NCI-H226 (cell line): ENCODE results near the gene EXT2.

ENCODE experiments used
- DNase-seq: peaks from one replicate; pipeline ENCODE4 v3.0.0-alpha.2; 2015

The EXT2 gene

DNA sequence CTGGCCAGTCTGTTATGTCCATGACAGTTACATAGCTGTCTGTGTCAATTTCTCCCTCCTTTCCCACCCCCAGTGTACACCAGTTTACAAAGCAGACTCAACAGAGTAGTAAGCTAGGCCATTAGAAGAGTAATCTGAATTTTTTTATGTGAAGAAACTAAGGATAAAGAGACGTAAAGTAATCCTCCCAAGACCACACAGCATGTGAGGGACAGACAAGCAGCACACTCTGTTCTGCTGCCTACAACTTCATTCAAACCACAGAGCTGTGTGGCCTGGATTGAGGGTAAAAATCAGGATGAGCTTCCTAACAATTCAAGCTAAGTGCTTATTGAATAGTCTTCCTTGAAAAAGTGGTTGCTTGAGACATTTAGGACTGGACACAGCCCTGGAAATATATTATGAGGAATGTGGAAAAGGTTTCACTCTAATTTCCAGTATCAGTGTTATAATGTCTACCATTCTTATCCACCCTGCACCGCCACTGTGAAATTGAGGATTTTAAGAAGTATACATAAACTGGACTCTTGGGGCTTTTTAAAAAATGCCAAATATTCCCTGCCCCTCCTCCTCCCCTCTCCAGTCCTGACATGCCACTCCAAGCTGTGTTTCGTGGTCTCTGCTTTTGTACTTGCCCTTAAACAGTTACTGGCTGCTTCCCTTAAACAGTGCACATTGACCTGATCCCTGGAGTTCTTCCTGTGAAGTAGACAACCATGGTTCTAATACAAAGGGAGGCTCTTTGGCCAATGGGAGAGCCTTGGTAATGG is 40.9 kb downstream of the EXT2 start:
- no peak for DNase-seq

DNA sequence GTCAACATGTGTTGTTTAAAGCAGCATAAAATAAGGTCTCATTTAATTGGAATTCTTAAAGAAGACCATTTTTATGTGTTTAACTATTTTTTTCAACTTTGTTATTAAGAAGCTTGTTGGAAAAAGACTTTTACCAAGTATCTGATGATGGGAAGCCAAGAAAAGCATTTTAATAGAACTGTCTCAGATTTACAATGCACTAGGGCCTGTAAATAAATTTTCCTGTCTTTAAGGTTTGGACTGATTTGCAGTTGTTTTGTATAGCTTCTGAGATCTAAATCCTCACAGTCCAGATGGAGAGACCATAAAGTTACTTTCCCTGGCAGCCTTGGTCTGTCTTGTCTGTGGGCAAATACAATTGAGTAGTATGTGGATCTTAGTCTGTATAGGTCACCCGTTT is 41.6 kb downstream of the EXT2 start:
- no peak for DNase-seq

DNA sequence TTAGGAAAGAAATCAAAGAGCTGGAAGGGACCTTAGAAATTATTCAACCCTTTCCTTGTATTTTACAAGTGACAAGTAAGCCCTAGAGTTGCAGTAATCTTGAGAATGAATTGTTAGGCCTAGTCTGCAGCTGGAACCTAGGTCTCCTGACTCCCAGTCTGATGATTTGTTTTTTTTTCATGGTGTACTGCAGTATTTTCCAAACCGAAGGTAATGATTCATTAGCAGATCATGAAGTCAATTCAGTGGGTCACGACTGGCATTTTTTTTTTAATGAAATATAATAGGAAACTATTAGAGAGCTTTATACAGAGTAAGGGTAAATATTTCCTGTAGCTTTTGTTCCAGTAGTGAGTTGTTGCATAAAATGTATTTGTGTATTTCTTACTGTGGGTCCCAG is 42.8 kb downstream of the EXT2 start:
- DNase-seq, result no peak

DNA sequence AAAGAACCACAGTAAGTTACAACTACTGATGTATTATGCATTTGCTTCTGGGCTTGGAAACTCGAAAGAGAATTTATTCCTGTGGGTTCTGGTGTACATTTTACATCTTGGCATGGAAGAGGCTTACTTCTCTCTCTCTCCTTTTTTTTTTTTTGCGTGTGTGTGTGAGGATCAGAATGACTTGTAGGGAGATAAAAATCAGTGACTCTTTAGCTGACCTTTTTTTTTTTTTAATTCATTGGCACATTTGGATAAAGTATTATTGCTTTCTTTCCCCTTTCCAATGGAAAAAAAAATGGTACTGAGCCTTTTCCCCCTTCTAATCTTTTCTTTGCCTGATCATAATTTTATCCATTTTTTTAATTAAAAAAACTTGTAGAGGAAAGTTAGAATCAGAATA is 43.5 kb downstream of the EXT2 start:
- no peak for DNase-seq

DNA sequence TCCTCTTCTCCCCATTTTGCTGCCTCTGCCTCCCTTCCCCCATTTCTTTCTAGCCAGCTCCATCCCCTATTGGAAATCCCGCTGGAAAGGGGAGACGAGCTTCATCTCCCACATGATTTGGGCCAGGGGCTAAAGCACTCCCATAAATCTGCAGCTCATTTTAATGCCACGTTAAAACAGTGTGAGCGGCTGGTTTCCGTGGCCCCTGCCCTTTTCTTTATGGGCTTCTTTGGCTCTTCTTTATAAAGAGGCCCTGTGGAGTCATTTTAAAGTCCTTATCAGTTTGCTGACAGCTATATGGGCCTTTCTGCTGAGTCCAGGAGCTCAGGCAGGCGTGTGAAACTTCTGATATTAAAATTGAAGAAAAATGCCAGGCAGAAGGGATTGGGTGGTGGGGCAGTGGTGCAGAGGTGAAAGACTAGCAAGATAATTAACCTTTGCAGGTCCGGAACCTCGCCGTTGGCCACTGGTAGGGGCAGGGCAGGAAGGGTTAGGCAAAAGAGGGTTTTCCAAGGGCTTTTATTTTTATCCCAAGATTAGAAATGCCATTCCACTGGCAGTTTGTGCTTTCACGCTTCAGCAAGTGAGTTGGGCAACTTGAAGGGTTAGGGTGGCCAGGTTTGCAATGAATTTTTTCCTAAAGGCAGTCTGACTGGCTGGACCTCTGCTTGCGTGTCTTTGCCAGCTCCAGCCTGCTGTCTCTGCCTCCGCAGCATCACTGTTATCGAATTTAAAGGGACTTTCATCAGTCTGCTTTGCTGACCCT is 44.3 kb downstream of the EXT2 start:
- no peak for DNase-seq

DNA sequence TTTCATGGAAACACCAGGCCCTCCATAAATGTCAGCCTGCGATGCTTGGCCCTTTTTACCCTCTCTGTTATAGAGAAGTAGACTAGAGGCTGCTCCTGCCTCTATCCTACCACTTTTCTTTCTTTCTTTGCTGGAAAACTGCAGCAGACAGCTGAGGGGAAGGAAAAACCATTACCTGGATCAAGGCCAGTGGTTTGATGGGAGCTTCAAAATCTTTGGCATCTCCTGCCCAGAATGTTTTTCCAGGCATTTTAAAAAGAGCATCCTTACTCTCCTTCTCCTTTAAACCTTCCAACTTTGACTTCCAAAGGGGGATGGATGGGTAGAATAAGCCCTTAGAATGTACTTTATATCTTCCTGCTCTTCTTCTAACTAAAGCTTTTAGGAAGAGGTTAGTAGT is 44.9 kb downstream of the EXT2 start:
- no peak for DNase-seq

DNA sequence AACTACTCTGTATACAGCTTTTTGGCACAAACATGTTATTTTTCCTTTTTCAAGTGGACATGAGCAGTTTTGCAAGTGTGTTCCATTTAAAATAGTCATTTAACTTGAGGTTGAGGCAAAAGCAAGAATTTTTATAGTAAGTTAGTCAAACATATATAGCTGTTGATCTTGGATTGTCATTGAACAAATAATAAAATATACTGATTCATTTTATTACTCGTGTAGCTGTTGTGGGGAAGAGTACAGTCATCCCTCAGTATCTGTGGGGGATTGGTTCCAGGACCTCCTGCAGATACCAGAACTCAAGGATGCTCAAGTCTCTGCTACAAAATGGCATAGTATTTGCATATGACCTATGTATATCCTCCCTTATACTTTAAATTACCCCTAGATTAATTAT is 45.3 kb downstream of the EXT2 start:
- no peak for DNase-seq

DNA sequence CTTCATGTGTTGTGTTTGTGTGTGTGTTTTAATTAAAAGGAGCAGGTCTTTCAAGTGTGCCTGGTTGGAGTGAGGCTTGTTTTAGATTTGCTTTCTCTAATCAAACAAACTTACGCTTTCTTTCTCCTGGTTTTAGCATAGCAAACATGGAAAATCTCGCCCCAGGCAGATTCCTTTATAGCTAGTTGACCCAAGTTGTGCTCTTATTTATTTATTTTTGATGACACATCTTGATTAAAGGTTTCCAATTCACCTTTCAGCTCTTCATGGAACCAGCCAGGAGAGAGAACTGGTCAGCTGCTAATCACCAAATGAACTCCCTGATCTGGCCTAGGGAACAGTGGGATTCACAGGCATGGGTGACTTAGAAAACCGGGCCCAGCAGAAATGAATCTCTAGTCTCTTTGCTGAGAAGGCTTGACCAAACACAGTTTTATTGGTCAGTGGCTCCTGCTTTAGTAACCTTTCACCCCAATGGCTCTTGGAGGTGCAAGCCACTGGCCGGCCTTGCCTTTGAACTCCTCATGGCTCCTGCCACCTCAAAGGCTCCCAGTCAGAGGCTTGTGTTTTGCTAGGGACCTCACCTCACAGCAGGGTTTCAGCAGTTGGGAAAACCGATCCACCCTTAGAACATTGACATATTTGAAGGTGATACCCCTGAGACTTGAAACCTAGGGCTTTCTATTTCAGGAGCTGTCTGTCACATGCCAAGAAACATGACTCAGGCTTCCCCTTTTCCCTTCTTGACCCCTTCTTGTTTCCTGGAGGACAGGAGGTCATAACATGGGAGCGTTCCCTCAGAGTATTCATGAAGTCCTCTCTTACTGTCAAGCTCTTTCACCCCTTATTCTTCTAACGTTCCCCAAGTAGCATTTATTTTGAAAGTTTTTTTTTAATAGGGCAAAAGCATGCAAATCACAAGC is 48.8 kb downstream of the EXT2 start:
- DNase-seq, result no peak

DNA sequence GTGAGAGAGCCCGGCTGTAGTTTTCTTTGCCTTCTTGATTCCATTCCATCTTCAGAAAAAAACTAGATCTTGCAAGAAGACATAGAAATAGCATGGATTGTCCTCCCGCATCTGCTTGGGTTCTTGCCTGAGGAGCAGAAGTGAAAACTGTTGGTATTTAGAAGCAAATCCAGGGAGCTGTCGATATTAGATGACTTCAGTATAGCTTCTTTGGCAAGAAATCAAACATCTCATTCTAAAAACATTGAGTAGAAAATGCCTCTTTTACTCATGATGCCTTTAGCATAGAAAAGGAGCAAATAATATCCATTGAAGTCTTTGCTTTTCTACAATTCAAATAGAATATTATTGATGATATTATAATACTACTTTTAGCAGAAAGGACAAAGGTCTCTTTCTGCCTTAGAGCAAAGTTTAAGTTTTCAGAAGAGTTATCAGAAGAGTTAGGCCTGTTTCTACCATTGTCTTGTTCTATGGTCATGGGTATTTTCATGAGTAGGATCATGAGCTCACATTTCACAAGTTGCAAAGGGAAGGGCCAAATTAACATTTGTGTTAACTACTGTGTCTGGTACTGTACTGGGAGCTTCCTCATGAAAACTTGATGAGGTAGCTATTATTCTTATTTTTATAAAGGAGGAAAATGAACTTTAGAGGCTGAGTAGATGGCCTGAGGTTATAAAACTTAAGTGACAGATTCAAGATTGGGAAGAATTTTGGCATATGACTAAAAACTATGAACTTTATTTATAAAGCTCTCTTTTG is 49.7 kb downstream of the EXT2 start:
- DNase-seq, result no peak

DNA sequence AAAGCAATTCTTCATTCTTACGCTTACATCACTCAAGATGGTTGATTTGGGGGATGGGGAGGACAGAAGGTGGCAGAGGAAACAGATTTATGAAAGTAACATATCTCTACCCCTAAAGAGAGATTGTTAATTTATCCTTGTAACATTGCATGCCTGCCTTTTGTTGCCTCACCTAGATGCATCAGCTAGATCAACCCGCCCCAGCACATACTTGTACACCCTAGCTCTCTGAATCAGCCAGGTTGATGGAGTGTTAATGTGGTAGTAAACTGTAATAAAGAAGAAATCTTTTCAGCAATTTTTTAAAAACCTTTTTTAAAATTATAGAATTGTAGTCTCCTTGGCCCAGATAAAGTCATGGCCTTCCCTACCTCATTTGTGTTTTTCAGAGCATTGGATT is 51.5 kb downstream of the EXT2 start:
- DNase-seq, result no peak

DNA sequence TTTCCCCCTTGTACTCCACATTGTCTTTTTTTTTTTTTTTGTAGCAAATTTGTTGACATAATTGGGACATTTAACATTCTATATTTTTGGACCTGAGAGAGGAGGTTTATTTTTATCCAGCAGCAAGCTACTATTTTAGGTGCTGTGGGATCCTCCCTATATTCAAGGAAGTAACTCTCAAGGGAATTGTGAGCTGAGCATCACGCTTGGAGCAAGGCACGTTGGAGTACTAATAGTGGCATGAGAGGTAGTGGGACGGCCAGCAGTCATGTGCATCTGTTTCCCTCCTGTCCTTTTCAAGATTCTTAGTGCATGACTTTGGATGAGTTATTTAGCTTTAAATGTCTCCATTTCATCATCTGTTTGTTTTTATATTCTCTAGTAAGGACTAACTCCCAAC is 52.3 kb downstream of the EXT2 start:
- DNase-seq, result no peak

DNA sequence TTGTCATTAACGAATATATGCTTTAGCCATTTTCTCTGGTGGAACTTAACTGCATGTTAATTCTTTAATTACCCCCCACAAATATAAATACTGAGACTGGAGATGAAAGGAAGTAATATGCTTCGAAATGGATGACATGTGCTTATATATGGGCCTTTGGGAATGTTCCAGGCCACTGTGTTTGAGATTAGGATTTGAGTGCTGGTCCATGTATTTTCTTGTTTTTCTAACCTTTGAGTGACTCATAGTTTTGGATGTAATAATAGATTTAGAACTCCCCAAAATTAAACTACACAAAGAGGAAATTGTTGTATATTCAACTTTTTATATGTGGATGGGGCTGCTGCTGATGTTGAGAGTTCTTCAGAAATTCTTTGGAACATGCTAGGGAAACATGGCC is 54.2 kb downstream of the EXT2 start:
- no peak for DNase-seq

DNA sequence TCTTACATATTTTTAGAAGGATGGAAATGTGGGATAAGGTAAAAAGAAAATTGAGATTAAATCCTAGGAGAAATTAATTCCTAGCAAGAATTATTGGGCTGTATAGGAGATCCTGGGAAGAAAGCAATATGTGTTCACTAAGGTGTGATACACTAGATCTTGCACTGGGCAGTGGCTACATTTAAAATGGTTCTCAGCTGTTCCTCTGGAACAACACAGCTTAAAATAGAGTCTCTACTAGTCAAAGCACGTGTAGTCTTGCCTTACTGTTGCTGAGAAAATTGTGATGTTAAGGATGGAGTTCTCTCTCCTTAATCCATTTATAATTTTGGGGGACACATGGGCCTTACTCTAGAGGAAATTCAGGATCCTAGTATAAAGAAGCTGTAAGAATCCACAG is 54.9 kb downstream of the EXT2 start:
- no peak for DNase-seq

DNA sequence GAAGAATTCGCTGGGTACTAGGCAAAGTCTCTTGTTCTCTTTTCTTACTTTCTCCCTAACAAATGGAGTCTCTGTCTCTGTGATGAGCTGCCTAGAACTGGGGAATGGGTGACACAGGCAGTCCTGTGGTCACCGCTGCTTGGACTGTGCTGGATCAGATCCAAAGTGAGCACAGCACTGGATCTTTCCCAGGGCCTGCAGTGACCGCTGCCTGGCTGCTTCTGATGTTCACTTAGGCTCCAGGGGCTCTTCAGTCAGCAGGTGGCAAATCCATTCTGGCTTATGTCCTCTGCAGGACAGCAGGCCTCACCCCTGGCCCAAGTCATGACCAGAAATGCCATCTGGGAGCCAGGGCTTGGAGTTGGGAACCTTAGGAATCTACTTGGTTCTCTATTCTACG is 61.5 kb downstream of the EXT2 start:
- no peak for DNase-seq

DNA sequence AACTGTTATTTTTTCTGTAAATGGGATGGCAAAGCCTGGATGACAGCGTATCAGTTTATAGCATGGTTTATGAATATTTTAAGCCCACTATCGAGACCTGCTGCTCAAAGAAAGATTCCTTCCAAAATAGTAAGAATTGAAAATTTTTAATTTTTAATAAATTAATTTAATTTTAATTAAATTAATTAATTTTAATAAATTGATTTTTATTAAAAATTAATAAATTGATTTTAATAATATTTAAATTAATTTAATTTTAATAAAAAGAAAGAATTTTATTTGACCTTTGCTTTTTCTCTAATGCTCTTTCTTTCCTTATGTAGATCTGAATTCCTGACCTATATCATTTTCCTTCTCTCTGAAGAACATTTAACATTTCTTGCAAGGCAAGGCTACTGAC is 62.9 kb downstream of the EXT2 start:
- DNase-seq, result no peak

DNA sequence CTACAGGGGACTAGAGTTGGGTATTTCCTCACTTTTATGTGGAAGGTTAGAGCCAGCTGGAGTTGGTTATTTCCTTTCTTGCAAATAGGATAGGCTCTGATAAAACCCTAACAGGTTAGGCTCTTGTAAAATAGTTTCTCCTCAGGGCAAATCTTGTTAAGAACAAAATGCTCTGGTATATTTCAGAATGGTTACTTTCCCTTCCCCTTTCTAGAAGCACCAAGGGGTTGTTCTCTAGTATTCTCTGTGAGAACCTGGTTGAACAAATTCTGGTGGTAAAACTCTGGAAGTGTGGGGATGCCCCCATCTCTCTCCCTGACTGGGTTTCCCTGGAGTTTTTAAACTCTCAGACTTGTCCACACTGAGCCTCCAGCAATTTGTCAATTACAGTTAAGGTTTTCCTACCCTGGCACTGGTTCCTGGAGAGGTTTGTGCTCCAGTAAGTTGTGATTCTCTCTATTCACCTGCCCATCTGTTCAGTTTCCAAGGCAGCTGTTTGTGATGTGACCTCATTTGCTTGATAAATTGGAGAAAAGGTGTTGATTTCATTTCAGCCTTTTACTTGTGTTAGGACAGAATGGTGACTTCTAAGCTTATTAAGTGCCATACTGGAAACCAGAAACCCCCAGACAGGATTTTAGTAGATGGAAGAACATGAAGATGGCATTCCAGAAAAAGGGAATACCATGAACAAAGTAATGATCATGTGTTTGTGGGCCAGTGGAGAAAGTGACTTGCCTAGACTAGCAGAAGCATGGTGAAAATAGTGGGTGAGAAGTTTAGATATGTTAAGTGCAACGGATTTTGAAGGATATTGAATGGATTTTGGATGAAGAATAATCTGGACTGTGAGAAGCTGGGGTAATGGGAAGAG is 64.6 kb downstream of the EXT2 start:
- no peak for DNase-seq

DNA sequence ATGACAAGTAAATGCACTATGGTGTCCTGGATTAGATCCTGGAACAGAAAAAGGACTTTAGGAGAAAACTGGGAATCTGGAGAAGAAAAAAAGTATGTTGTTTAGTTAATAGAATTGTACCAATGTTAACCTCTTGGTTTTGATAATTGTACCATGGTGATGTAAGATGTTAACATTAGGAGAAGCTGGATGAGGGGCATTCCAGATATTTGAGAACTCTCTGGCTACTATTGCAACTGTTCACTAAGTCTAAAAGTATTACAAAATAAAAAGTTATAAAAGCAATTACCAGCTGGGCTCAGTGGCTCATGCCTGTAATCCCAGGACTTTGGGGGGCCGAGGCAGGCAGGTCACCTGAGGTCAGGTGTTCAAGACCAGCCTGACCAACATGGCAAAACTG is 66.5 kb downstream of the EXT2 start:
- DNase-seq, result no peak

DNA sequence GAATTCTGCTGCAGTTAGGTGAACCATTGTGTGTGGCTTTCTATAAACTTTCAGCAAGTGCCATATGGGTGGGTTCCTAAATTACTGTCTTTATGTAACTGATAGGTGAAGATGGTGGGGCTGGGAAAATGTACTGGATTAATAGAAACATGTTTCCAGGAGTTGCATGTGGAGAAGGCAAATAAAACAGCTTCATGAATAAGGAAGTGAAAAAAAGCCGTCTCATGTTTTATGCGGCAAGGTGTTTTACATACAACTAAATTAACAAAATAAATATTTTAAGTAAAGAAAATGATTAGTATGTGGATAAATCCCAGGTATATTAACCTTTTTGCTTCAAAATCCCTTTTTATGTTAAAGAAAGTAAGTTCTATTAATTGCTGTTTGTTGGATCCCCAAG is 67.2 kb downstream of the EXT2 start:
- no peak for DNase-seq

DNA sequence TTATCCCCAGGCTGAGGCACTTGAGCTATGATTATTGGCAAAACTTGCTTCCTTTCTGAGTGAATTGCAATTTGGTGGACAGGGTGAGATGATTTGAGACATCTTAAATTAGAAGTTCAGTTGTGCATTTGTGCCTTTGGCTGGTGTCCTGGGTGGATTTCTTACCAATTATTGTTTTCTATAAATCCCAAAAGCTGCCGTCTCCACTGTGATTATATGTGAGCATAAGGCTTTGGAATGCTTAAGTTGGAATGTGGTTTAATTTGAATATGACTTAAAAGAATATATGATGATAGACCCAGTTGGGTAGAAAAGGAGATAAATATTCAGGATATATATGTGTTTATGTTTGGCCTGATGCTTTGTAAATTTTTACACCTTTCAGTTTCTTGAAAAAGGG is 70.0 kb downstream of the EXT2 start:
- DNase-seq, result no peak

DNA sequence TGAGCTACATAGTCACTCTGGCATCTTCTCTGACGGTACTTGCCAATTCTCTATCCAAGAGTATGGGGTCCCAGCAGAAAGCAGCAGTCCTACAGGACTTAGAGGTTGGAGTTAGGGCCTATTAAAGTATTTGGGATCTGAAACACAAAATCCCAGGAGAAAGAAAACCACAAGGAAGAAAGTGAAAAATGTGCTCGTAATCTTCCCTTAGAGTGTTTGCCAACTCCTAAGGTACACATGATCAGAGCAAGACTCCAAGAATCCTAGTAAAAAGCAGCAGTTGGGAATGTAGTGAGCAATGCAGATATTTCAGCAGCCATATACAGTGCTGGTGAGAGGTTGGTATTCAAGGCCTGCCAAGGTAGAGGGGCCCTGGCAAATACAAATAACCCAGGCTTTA is 71.6 kb downstream of the EXT2 start:
- no peak for DNase-seq

DNA sequence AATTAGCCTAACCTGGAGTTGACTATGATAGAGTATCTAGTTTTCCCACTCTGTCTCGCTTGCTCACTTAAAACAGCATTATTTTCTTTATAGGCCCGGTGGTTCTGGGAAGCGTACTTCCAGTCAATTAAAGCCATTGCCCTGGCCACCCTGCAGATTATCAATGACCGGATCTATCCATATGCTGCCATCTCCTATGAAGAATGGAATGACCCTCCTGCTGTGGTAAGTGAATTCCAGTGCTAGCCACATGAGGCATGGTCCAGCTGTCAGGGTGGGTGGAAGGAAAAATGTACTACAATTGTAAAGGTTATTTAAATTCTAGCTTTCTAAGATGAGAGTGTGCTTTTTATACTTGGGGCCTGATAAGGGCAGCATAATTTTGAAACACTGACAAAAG is 76.0 kb downstream of the EXT2 start:
- no peak for DNase-seq

DNA sequence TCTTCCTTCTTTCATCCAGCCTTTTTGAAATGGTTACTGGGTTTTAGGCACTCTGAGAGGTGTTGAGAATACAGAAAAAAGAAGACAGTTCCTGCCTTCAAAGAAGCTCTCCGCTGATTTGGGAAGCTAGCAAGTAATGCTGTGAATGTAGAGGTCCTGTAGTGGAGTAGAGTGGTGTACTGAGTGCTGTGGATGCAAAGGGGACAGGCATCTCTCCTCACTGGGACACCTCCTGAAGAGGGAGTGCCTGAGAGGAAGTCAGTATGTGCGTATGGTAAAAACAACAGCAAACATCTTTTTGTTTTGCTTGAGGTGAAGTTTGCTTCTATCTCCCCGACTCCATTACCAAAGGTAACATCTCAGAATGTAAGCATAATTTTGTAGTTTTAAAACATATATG is 77.5 kb downstream of the EXT2 start:
- DNase-seq, result no peak
